ENCODE results near the gene CABLES1. TPM values are rescaled to one million over a fixed set of nuclear protein-coding genes. Genes with fewer than 3 reads are reported as not detected.
A peak's percentile ranks its signal among the peaks of the same experiment; 100 is the strongest.

CABLES1 gene
- total RNA-seq, 1 experiment from 2014 or later, result 66.4 TPM

DNA sequence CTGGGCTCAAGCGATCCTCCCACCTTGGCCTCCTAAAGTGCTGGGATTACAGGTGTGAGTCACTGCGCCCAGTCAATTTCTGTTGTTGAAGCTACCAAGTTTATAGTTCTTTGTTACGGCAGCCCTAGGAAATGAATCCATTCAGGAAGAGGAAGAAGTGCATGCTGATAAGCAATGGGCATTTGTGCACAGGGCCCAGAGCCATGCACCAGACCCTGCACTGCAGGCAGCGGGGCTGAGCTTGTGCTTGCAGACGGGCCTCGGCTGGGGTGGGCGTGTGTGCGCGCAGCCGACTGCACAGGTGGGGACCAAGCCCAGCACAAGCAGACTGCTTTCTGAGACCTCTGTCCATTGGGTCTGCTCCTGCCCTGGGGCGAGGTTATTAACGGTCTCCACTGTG lies 144.6 kb downstream of the CABLES1 start:
- no peaks in the 10 kb centered on the region for H3K27me3 ChIP-seq (ENCODE audit: control insufficient read depth, insufficient read depth, low read length)
- intact Hi-C loops (cut with micrococcal nuclease; ENCODE audit: unreplicated experiment), result no loop called here
- no peaks in the 10 kb centered on the region for H3K36me3 ChIP-seq (ENCODE audit: control insufficient read depth, insufficient read depth, low read length)
- BruUV-seq (replicated peaks), result no TSS peak
- H3K4me1 ChIP-seq (ENCODE audit: control insufficient read depth, insufficient read depth, low read length), result peaks cover 44% of the 10 kb centered on the region
- CTCF ChIA-PET, result no interaction called here
- peak overlapping the region; percentile 81 for H3K27ac ChIP-seq (ENCODE audit: low read length)
- DNase-seq (ENCODE audit: low read depth, low spot score) (no peak), ATAC-seq (no peak)
- POLR2A ChIA-PET, result no interaction called here
- in situ Hi-C loops (cut with HindIII; ENCODE audit: low pct_unique_long_range_greater_than_20kb, low sequenced_read_pairs), result no loop called here
- H3K4me3 ChIP-seq (ENCODE audit: low read depth in 2 of 2, low read length in 2 of 2), result no peak overlapping the region
- no peak for TF ChIP-seq TCF7L2 (IDR thresholded peaks at IDR 0.05; ENCODE audit: low read depth, low read length)
- TF ChIP-seq SIN3A (IDR thresholded peaks at IDR 0.05; ENCODE audit: borderline replicate concordance, insufficient read depth, low read depth, low read length), result no peak
- TF ChIP-seq POLR2AphosphoS5 (IDR thresholded peaks at IDR 0.05; ENCODE audit: low read depth, low read length), result no peak
- TF ChIP-seq, protein P1, sequence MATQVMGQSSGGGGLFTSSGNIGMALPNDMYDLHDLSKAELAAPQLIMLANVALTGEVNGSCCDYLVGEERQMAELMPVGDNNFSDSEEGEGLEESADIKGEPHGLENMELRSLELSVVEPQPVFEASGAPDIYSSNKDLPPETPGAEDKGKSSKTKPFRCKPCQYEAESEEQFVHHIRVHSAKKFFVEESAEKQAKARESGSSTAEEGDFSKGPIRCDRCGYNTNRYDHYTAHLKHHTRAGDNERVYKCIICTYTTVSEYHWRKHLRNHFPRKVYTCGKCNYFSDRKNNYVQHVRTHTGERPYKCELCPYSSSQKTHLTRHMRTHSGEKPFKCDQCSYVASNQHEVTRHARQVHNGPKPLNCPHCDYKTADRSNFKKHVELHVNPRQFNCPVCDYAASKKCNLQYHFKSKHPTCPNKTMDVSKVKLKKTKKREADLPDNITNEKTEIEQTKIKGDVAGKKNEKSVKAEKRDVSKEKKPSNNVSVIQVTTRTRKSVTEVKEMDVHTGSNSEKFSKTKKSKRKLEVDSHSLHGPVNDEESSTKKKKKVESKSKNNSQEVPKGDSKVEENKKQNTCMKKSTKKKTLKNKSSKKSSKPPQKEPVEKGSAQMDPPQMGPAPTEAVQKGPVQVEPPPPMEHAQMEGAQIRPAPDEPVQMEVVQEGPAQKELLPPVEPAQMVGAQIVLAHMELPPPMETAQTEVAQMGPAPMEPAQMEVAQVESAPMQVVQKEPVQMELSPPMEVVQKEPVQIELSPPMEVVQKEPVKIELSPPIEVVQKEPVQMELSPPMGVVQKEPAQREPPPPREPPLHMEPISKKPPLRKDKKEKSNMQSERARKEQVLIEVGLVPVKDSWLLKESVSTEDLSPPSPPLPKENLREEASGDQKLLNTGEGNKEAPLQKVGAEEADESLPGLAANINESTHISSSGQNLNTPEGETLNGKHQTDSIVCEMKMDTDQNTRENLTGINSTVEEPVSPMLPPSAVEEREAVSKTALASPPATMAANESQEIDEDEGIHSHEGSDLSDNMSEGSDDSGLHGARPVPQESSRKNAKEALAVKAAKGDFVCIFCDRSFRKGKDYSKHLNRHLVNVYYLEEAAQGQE (IDR thresholded peaks at IDR 0.05; ENCODE audit: insufficient read depth in 1 of 2, low read depth in 2 of 2, low read length in 1 of 2), result no peak
- TF ChIP-seq, protein P2, sequence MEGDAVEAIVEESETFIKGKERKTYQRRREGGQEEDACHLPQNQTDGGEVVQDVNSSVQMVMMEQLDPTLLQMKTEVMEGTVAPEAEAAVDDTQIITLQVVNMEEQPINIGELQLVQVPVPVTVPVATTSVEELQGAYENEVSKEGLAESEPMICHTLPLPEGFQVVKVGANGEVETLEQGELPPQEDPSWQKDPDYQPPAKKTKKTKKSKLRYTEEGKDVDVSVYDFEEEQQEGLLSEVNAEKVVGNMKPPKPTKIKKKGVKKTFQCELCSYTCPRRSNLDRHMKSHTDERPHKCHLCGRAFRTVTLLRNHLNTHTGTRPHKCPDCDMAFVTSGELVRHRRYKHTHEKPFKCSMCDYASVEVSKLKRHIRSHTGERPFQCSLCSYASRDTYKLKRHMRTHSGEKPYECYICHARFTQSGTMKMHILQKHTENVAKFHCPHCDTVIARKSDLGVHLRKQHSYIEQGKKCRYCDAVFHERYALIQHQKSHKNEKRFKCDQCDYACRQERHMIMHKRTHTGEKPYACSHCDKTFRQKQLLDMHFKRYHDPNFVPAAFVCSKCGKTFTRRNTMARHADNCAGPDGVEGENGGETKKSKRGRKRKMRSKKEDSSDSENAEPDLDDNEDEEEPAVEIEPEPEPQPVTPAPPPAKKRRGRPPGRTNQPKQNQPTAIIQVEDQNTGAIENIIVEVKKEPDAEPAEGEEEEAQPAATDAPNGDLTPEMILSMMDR (IDR thresholded peaks at IDR 0.05), result no peak
- H3K9me3 ChIP-seq (ENCODE audit: control insufficient read depth, insufficient read depth, low read depth, low read length), result no peaks in the 10 kb centered on the region; the same call in 1 of the 2 replicates

DNA sequence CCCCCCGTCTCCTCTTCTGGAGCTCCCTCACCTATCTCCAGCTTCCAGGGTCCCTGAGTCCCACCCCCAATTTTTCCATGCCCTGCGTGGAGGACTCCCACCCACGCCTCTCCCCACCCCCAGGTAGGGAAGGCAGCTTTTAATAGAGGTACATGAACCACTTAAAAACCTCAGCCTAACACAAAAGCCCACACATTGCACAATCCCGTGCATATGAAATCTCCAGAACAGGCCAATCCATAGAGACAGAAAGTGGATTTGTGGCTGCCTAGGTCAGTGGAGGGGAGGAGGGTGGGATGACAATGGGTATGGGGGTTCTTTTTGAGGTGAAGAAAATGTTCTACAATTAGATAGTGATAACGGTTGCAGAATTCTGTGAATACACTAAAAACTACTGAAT lies 145.6 kb downstream of the CABLES1 start:
- intact Hi-C loops (cut with micrococcal nuclease; ENCODE audit: unreplicated experiment) (no loop called here), in situ Hi-C loops (cut with HindIII; ENCODE audit: low pct_unique_long_range_greater_than_20kb, low sequenced_read_pairs) (no loop called here)
- Histone ChIP-seq H3K27me3 (ENCODE audit: control insufficient read depth, insufficient read depth, low read length) (no peaks in the 10 kb centered on the region), H3K36me3 (ENCODE audit: control insufficient read depth, insufficient read depth, low read length) (no peaks in the 10 kb centered on the region), H3K27ac (ENCODE audit: low read length) (peak overlapping the region; percentile 81), H3K9me3 (ENCODE audit: control insufficient read depth, insufficient read depth, low read depth, low read length) (no peaks in the 10 kb centered on the region; the same call in 1 of the 2 replicates), H3K4me1 (ENCODE audit: control insufficient read depth, insufficient read depth, low read length) (peaks cover 44% of the 10 kb centered on the region), H3K4me3 (ENCODE audit: low read depth in 2 of 2, low read length in 2 of 2) (no peak overlapping the region)
- no TSS peak for BruUV-seq (replicated peaks)
- ChIA-PET POLR2A (no interaction called here), CTCF (interaction anchor here (0.6 kb wide), 1 partner anchor 147 kb away, joined by 11 read pairs; no protein-coding TSS in a partner anchor)
- ATAC-seq, result no peak
- no peak for DNase-seq (ENCODE audit: low read depth, low spot score)
- TF ChIP-seq POLR2AphosphoS5 (IDR thresholded peaks at IDR 0.05; ENCODE audit: low read depth, low read length) (no peak), TCF7L2 (IDR thresholded peaks at IDR 0.05; ENCODE audit: low read depth, low read length) (no peak), SIN3A (IDR thresholded peaks at IDR 0.05; ENCODE audit: borderline replicate concordance, insufficient read depth, low read depth, low read length) (no peak)
- TF ChIP-seq, protein P2 (IDR thresholded peaks at IDR 0.05), result no peak
- TF ChIP-seq, protein P1 (IDR thresholded peaks at IDR 0.05; ENCODE audit: insufficient read depth in 1 of 2, low read depth in 2 of 2, low read length in 1 of 2), result no peak

All from Panc1 (cell line).